D341Med (cell line): ENCODE results near the gene MAP3K6.
A peak's percentile ranks its signal among the peaks of the same experiment; 100 is the strongest.
"Not testable (repeated sequence)": the region's sequence is repeated elsewhere in the genome, so short reads cannot be mapped to it uniquely, and the experiment has no call there.

Experiments used
- DNase-seq: peaks from one replicate; pipeline ENCODE4 v3.0.0; 2012; ENCODE audit warnings: low spot score

Gene MAP3K6

GRCh38 chr1:27366411-27367159 lies at the start of gene MAP3K6:
Gene MAP3K6, minus strand, starts transcription at chr1:27366961. Its CDS starts 364 bp downstream, at chr1:27366597.
- peak; percentile 89 for DNase-seq

- DNase-seq = no peak
These were observed 47.3 kb upstream of the MAP3K6 start for GRCh38 chr1:27414091-27414490.

- no peak for DNase-seq
These were observed 46.2 kb upstream of the MAP3K6 start for GRCh38 chr1:27413004-27413403.

GRCh38 chr1:27412502-27412901 lies 45.7 kb upstream of the MAP3K6 start:
- no peak for DNase-seq

GRCh38 chr1:27410709-27411108 lies 43.9 kb upstream of the MAP3K6 start:
- DNase-seq = peak; percentile 62

GRCh38 chr1:27409669-27410068 lies 42.9 kb upstream of the MAP3K6 start:
- DNase-seq = no peak

- DNase-seq = no peak
These were observed 41.4 kb upstream of the MAP3K6 start for GRCh38 chr1:27408151-27408550.

- not testable (repeated sequence) for DNase-seq
These were observed 40.0 kb upstream of the MAP3K6 start for GRCh38 chr1:27406791-27407190.

GRCh38 chr1:27406362-27406680 lies 39.6 kb upstream of the MAP3K6 start:
- no peak for DNase-seq

GRCh38 chr1:27405598-27406361 lies 39.0 kb upstream of the MAP3K6 start:
- not testable (repeated sequence) for DNase-seq

- no peak for DNase-seq
These were observed 38.3 kb upstream of the MAP3K6 start for GRCh38 chr1:27405074-27405473.

GRCh38 chr1:27403931-27404330 lies 37.2 kb upstream of the MAP3K6 start:
- no peak for DNase-seq

GRCh38 chr1:27403065-27403726 lies 36.4 kb upstream of the MAP3K6 start:
- DNase-seq = no peak

- DNase-seq = peak; percentile 58
These were observed 35.6 kb upstream of the MAP3K6 start for GRCh38 chr1:27402349-27402754.

GRCh38 chr1:27400963-27401341 lies 34.2 kb upstream of the MAP3K6 start:
- DNase-seq = no peak

GRCh38 chr1:27400082-27400962 lies 33.6 kb upstream of the MAP3K6 start:
- DNase-seq = no peak

- DNase-seq = no peak
These were observed 32.7 kb upstream of the MAP3K6 start for GRCh38 chr1:27399251-27400025.

GRCh38 chr1:27398405-27399149 lies 31.8 kb upstream of the MAP3K6 start:
- DNase-seq = no peak

GRCh38 chr1:27397749-27398148 lies 31.0 kb upstream of the MAP3K6 start:
- DNase-seq = no peak

GRCh38 chr1:27397110-27397509 lies 30.3 kb upstream of the MAP3K6 start:
- no peak for DNase-seq
